WTC11 (cell line): ENCODE measurements around the gene AVEN. TPM values are rescaled to one million over a fixed set of nuclear protein-coding genes. Genes with fewer than 3 reads are reported as not detected.

ENCODE experiments used
- ATAC-seq: fragments of 200-7000 bp; cut with Tn5 transposase; 2 replicates; pipeline ENCODE4 v1.10.0; 2021; ENCODE audit warnings: mild to moderate bottlenecking, moderate library complexity
- CTCF ChIA-PET: fragments of 300-600 bp; sonication (Branson Sonifier 250); formaldehyde crosslinking; loops from one replicate; lab custom pipeline; 2021; ENCODE audit warnings: antibody characterized with exemption; lab: Charles Lee
- POLR2A ChIA-PET: fragments of 350-600 bp; sonication (Branson Sonifier 250); formaldehyde crosslinking; loops from one replicate; lab custom pipeline; 2021; ENCODE audit warnings: antibody characterized with exemption; lab: Charles Lee
- DNase-seq: peaks from one replicate; pipeline ENCODE4 v3.0.0; 2021; ENCODE audit warnings: low spot score
- H3K27ac Mint-ChIP-seq: 2 replicates; pipeline ENCODE4 v1.8.0; 2021; ENCODE audit warnings: mixed read lengths
- H3K27me3 Mint-ChIP-seq: 2 replicates; pipeline ENCODE4 v1.8.0; 2021; ENCODE audit warnings: low read depth, mild to moderate bottlenecking, moderate library complexity, mixed read lengths
- H3K36me3 Mint-ChIP-seq: 2 replicates; pipeline ENCODE4 v1.8.0; 2021; ENCODE audit warnings: mixed read lengths
- H3K4me1 Mint-ChIP-seq: 2 replicates; pipeline ENCODE4 v1.8.0; 2022; ENCODE audit warnings: mixed read lengths
- H3K4me3 Mint-ChIP-seq: 2 replicates; pipeline ENCODE4 v1.8.0; 2021; ENCODE audit warnings: mild to moderate bottlenecking, moderate library complexity, mixed read lengths
- H3K9me3 Mint-ChIP-seq: 2 replicates; pipeline ENCODE4 v1.8.0; 2021; ENCODE audit warnings: mixed read lengths
- ATF1 ChIP-seq: sonication (generic); formaldehyde crosslinking; IDR thresholded peaks from 2 replicates; pipeline ENCODE4 v1.8.1; 2023; ENCODE audit warnings: mild to moderate bottlenecking, moderate library complexity, missing genetic modification reagents
- FOXJ3 ChIP-seq: sonication (generic); formaldehyde crosslinking; IDR thresholded peaks from 2 replicates; pipeline ENCODE4 v1.9.0; 2021; ENCODE audit warnings: missing genetic modification reagents, mild to moderate bottlenecking, borderline replicate concordance
- FOXP1 ChIP-seq: sonication (generic); formaldehyde crosslinking; IDR thresholded peaks from 2 replicates; pipeline ENCODE4 v1.8.0; 2022; ENCODE audit warnings: missing genetic modification reagents, mild to moderate bottlenecking, moderate library complexity, borderline replicate concordance
- JUN ChIP-seq: sonication (generic); formaldehyde crosslinking; IDR thresholded peaks from 2 replicates; pipeline ENCODE4 v1.8.0; 2023; ENCODE audit warnings: mild to moderate bottlenecking, missing genetic modification reagents
- NFE2L1 ChIP-seq: sonication (generic); formaldehyde crosslinking; IDR thresholded peaks from 2 replicates; pipeline ENCODE4 v1.8.1; 2023; ENCODE audit warnings: missing genetic modification reagents
- NR2C2 ChIP-seq: sonication (generic); formaldehyde crosslinking; IDR thresholded peaks from 2 replicates; pipeline ENCODE4 v1.8.0; 2022; ENCODE audit warnings: mild to moderate bottlenecking, missing genetic modification reagents
- NR3C1 ChIP-seq: sonication (generic); formaldehyde crosslinking; conservative IDR thresholded peaks from 2 replicates; pipeline ENCODE4 v1.8.1; 2023; ENCODE audit warnings: low read depth, mild to moderate bottlenecking, missing genetic modification reagents
- OVOL2 ChIP-seq: fragments of 250-450 bp; sonication (Bioruptor Pico); IDR thresholded peaks from 2 replicates; pipeline ENCODE4 v1.9.0; 2021; ENCODE audit warnings: mild to moderate bottlenecking, borderline replicate concordance
- PRRX2 ChIP-seq: fragments of 250-450 bp; sonication (Bioruptor Pico); IDR thresholded peaks from 2 replicates; pipeline ENCODE4 v1.8.0; 2021; ENCODE audit warnings: mild to moderate bottlenecking
- ZBTB21 ChIP-seq: sonication (generic); formaldehyde crosslinking; IDR thresholded peaks from 2 replicates; pipeline ENCODE4 v1.8.1; 2023; ENCODE audit warnings: mild to moderate bottlenecking, missing genetic modification reagents, borderline replicate concordance
- ZNF121 ChIP-seq: sonication (generic); formaldehyde crosslinking; IDR thresholded peaks from 2 replicates; pipeline ENCODE4 v1.8.0; 2023; ENCODE audit warnings: missing genetic modification reagents
- ZNF138 ChIP-seq: sonication (generic); formaldehyde crosslinking; conservative IDR thresholded peaks from 2 replicates; pipeline ENCODE4 v1.8.1; 2022; ENCODE audit warnings: mild to moderate bottlenecking, moderate library complexity, missing genetic modification reagents
- ZNF416 ChIP-seq: fragments of 250-450 bp; sonication (Bioruptor Pico); IDR thresholded peaks from 2 replicates; pipeline ENCODE4 v1.9.0; 2021; ENCODE audit warnings: mild to moderate bottlenecking, inconsistent platforms
- ZNF671 ChIP-seq: fragments of 250-450 bp; sonication (Bioruptor Pico); IDR thresholded peaks from 2 replicates; pipeline ENCODE4 v1.8.0; 2021; ENCODE audit warnings: mild to moderate bottlenecking
- total RNA-seq: library from RNA; stranded (reverse); gene quantifications from 3 replicates; pipeline ENCODE4 v1.2.3, GENCODE V29; 2021
- TF ChIP-seq, protein P1 (sequence below): fragments of 250-450 bp; sonication (Bioruptor Pico); IDR thresholded peaks from 2 replicates; pipeline ENCODE4 v1.9.0; 2021; ENCODE audit warnings: moderate library complexity, mild to moderate bottlenecking, inconsistent platforms, borderline replicate concordance
- TF ChIP-seq, protein P2 (sequence below): fragments of 250-450 bp; sonication (Bioruptor Pico); IDR thresholded peaks from 2 replicates; pipeline ENCODE4 v1.8.0; 2021; ENCODE audit warnings: mild to moderate bottlenecking
- TF ChIP-seq, protein P3 (sequence below): sonication (generic); formaldehyde crosslinking; IDR thresholded peaks from 2 replicates; pipeline ENCODE4 v1.8.1; 2022; ENCODE audit warnings: missing genetic modification reagents, borderline replicate concordance
- TF ChIP-seq, protein P4 (sequence below): sonication (generic); formaldehyde crosslinking; IDR thresholded peaks from 2 replicates; pipeline ENCODE4 v1.8.0; 2023; ENCODE audit warnings: missing genetic modification reagents
- TF ChIP-seq, protein P5 (sequence below): fragments of 250-450 bp; sonication (Bioruptor Pico); conservative IDR thresholded peaks from 2 replicates; pipeline ENCODE4 v1.9.0; 2021; ENCODE audit warnings: mild to moderate bottlenecking
- TF ChIP-seq, protein P6 (sequence below): sonication (generic); formaldehyde crosslinking; IDR thresholded peaks from 2 replicates; pipeline ENCODE4 v1.8.1; 2023; ENCODE audit warnings: mild to moderate bottlenecking, moderate library complexity, missing genetic modification reagents
- TF ChIP-seq, protein P7 (sequence below): sonication (generic); formaldehyde crosslinking; IDR thresholded peaks from 2 replicates; pipeline ENCODE4 v1.8.0; 2023; ENCODE audit warnings: missing genetic modification reagents, mild to moderate bottlenecking, borderline replicate concordance

The AVEN gene
- total RNA-seq, 1 experiment from 2014 or later: 12.4 TPM

DNA sequence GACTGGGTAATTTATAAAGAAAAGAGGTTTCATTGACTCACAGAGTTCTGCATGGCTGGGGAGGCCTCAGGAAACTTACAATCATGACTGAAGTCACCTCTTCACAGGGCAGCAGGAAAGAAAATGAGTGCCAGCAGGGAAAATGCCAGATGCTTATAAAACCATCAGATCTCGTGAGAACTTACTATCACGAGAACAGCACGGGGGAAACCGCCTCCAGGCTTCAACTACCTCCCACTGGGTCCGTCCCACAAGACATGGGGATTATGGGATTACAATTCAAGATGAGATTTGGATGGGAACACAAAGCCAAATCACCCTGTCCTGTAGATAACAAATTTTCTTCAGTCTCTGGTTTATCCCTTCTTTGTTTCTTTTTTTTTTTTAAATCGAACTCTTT, 31.0 kb upstream of the AVEN start:
- TF ChIP-seq, protein P1, sequence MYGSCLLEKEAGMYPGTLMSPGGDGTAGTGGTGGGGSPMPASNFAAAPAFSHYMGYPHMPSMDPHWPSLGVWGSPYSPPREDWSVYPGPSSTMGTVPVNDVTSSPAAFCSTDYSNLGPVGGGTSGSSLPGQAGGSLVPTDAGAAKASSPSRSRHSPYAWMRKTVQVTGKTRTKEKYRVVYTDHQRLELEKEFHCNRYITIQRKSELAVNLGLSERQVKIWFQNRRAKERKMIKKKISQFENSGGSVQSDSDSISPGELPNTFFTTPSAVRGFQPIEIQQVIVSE (CRISPR knock-in tag): no peak
- TF ChIP-seq ZNF416 (CRISPR knock-in tag): no peak
- no peak for TF ChIP-seq NR2C2
- TF ChIP-seq JUN: no peak
- no peak for TF ChIP-seq ZBTB21 (CRISPR knock-in tag)
- TF ChIP-seq, protein P2, sequence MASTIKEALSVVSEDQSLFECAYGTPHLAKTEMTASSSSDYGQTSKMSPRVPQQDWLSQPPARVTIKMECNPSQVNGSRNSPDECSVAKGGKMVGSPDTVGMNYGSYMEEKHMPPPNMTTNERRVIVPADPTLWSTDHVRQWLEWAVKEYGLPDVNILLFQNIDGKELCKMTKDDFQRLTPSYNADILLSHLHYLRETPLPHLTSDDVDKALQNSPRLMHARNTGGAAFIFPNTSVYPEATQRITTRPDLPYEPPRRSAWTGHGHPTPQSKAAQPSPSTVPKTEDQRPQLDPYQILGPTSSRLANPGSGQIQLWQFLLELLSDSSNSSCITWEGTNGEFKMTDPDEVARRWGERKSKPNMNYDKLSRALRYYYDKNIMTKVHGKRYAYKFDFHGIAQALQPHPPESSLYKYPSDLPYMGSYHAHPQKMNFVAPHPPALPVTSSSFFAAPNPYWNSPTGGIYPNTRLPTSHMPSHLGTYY (CRISPR knock-in tag): no peak
- TF ChIP-seq, protein P3, sequence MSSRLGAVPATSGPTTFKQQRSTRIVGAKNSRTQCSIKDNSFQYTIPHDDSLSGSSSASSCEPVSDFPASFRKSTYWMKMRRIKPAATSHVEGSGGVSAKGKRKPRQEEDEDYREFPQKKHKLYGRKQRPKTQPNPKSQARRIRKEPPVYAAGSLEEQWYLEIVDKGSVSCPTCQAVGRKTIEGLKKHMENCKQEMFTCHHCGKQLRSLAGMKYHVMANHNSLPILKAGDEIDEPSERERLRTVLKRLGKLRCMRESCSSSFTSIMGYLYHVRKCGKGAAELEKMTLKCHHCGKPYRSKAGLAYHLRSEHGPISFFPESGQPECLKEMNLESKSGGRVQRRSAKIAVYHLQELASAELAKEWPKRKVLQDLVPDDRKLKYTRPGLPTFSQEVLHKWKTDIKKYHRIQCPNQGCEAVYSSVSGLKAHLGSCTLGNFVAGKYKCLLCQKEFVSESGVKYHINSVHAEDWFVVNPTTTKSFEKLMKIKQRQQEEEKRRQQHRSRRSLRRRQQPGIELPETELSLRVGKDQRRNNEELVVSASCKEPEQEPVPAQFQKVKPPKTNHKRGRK (CRISPR knock-in tag): no peak
- no peak for TF ChIP-seq ZNF121
- no peak for TF ChIP-seq FOXP1 (CRISPR knock-in tag)
- TF ChIP-seq NR3C1 (CRISPR knock-in tag): no peak
- no peak for TF ChIP-seq ZNF138
- TF ChIP-seq FOXJ3: no peak
- TF ChIP-seq ATF1: no peak
- no peak for TF ChIP-seq ZNF671 (CRISPR knock-in tag)
- no peak for TF ChIP-seq NFE2L1
- TF ChIP-seq PRRX2 (CRISPR knock-in tag): no peak
- TF ChIP-seq, protein P4, sequence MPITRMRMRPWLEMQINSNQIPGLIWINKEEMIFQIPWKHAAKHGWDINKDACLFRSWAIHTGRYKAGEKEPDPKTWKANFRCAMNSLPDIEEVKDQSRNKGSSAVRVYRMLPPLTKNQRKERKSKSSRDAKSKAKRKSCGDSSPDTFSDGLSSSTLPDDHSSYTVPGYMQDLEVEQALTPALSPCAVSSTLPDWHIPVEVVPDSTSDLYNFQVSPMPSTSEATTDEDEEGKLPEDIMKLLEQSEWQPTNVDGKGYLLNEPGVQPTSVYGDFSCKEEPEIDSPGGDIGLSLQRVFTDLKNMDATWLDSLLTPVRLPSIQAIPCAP (CRISPR knock-in tag): no peak
- TF ChIP-seq, protein P5, sequence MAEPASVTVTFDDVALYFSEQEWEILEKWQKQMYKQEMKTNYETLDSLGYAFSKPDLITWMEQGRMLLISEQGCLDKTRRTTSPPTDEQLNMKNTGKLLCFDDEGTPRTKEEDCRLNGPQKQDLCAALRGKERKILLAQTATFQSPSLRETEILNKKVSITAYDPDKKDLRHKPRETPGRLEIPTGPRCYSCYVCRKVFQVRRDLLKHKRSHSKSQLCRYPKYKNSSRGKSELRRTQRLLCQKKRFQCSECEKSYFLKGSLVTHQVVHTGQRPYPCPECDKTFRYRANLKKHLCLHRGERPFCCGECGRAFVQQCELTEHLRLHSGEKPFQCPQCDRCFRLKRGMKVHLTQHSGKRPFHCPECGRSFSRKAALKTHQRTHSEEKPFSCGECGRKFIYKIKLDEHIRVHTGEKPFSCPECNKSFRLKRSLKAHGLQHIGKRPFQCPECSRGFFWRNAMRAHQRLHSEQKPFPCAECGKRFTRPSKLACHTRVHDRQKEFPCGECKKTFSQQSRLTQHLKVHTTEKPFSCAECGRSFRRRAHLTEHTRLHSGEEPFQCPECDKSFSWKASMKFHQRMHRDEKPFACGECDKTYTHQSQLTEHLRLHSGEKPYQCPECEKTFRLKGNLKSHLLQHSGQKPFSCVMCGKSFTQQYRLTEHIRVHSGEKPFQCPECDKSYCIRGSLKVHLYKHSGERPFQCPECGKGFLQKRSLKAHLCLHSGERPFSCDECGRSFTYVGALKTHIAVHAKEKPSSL (CRISPR knock-in tag): no peak
- Mint-ChIP-seq H3K4me1 (no peaks in the 10 kb centered on the region), H3K27ac (no peak overlapping the region), H3K36me3 (no peaks in the 10 kb centered on the region), H3K9me3 (no peaks in the 10 kb centered on the region), H3K4me3 (no peak overlapping the region), H3K27me3 (no peaks in the 10 kb centered on the region)
- POLR2A ChIA-PET: no interaction called here
- DNase-seq (no peak), ATAC-seq (no peak)
- CTCF ChIA-PET: no interaction called here

DNA sequence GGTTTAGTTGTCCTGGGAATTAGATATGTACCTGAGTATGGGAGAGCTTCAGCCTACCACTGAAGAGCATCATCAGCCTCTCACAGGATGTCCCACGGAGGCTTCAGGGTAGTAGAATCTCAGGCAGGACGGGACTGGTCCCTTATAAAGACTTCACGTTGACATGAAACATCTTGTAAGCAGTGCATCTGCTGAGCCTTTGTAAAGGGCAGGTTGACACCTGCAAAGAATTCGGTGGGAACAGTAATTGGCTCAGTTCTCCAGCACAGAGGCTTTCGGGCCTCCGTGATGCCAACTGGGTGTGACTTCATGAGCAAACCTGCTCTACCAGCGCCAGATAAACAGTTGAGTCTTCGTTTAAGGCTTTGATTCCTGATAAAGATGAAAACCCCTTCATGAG, 26.9 kb upstream of the AVEN start:
- no peaks in the 10 kb centered on the region for H3K4me1 Mint-ChIP-seq
- ChIA-PET POLR2A (no interaction called here), CTCF (no interaction called here)
- TF ChIP-seq OVOL2 (CRISPR knock-in tag) (no peak), ATF1 (no peak)
- TF ChIP-seq, protein P6, sequence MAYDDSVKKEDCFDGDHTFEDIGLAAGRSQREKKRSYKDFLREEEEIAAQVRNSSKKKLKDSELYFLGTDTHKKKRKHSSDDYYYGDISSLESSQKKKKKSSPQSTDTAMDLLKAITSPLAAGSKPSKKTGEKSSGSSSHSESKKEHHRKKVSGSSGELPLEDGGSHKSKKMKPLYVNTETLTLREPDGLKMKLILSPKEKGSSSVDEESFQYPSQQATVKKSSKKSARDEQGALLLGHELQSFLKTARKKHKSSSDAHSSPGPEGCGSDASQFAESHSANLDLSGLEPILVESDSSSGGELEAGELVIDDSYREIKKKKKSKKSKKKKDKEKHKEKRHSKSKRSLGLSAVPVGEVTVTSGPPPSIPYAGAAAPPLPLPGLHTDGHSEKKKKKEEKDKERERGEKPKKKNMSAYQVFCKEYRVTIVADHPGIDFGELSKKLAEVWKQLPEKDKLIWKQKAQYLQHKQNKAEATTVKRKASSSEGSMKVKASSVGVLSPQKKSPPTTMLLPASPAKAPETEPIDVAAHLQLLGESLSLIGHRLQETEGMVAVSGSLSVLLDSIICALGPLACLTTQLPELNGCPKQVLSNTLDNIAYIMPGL (CRISPR knock-in tag): no peak
- TF ChIP-seq, protein P7, sequence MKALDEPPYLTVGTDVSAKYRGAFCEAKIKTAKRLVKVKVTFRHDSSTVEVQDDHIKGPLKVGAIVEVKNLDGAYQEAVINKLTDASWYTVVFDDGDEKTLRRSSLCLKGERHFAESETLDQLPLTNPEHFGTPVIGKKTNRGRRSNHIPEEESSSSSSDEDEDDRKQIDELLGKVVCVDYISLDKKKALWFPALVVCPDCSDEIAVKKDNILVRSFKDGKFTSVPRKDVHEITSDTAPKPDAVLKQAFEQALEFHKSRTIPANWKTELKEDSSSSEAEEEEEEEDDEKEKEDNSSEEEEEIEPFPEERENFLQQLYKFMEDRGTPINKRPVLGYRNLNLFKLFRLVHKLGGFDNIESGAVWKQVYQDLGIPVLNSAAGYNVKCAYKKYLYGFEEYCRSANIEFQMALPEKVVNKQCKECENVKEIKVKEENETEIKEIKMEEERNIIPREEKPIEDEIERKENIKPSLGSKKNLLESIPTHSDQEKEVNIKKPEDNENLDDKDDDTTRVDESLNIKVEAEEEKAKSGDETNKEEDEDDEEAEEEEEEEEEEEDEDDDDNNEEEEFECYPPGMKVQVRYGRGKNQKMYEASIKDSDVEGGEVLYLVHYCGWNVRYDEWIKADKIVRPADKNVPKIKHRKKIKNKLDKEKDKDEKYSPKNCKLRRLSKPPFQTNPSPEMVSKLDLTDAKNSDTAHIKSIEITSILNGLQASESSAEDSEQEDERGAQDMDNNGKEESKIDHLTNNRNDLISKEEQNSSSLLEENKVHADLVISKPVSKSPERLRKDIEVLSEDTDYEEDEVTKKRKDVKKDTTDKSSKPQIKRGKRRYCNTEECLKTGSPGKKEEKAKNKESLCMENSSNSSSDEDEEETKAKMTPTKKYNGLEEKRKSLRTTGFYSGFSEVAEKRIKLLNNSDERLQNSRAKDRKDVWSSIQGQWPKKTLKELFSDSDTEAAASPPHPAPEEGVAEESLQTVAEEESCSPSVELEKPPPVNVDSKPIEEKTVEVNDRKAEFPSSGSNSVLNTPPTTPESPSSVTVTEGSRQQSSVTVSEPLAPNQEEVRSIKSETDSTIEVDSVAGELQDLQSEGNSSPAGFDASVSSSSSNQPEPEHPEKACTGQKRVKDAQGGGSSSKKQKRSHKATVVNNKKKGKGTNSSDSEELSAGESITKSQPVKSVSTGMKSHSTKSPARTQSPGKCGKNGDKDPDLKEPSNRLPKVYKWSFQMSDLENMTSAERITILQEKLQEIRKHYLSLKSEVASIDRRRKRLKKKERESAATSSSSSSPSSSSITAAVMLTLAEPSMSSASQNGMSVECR (CRISPR knock-in tag): no peak
- no peak for ATAC-seq
- DNase-seq: no peak
- H3K36me3 Mint-ChIP-seq: no peaks in the 10 kb centered on the region
- no peak overlapping the region for H3K4me3 Mint-ChIP-seq
- no peaks in the 10 kb centered on the region for H3K9me3 Mint-ChIP-seq
- H3K27me3 Mint-ChIP-seq: no peaks in the 10 kb centered on the region; the same call in 1 of the 2 replicates
- no peak overlapping the region for H3K27ac Mint-ChIP-seq
